ENCODE measurements around the gene CDC42BPB.

Gene CDC42BPB

GRCh38 chr14:103081951-103082350 lies 24.6 kb upstream of the CDC42BPB start:
- ChIA-PET CTCF (no interaction called here), POLR2A (no interaction called here)
- H3K9me3 ChIP-seq (ENCODE audit: control insufficient read depth, insufficient read depth, low read depth, low read length): no peaks in the 10 kb centered on the region
- no peaks in the 10 kb centered on the region for H3K4me1 ChIP-seq (ENCODE audit: control insufficient read depth, insufficient read depth, low read length)
- no peak overlapping the region for H3K4me3 ChIP-seq (ENCODE audit: low read depth, low read length)
- H3K36me3 ChIP-seq (ENCODE audit: control insufficient read depth in 2 of 2, insufficient read depth in 1 of 2, low read length in 2 of 2): no peaks in the 10 kb centered on the region
- TF ChIP-seq HIC1 (tag by site-specific recombination; IDR thresholded peaks at IDR 0.05): no peak
- TF ChIP-seq ZNF623 (tag by site-specific recombination; IDR thresholded peaks at IDR 0.05): no peak
- TF ChIP-seq ZNF701 (tag by site-specific recombination; IDR thresholded peaks at IDR 0.05): 0 out of 2 replicates have a peak, but pooled peaks have one; percentile 12
- no peak for TF ChIP-seq ZNF174 (tag by site-specific recombination; IDR thresholded peaks at IDR 0.05)
- peak; percentile 71 for TF ChIP-seq ZBTB17 (tag by site-specific recombination; IDR thresholded peaks at IDR 0.05)
- TF ChIP-seq ZNF10 (tag by site-specific recombination; IDR thresholded peaks at IDR 0.05): no peak
- TF ChIP-seq ZNF560 (tag by site-specific recombination; IDR thresholded peaks at IDR 0.05; ENCODE audit: borderline replicate concordance): 0 out of 2 replicates have a peak, but pooled peaks have one; percentile 14
- TF ChIP-seq GLI2 (tag by site-specific recombination; IDR thresholded peaks at IDR 0.05; ENCODE audit: borderline replicate concordance, low read depth): no peak
- TF ChIP-seq ZNF621 (tag by site-specific recombination; IDR thresholded peaks at IDR 0.05): peak; percentile 13; the same call in 1 of the 2 replicates
- TF ChIP-seq ZBTB48 (tag by site-specific recombination; IDR thresholded peaks at IDR 0.05): no peak
- peak; percentile 74 for TF ChIP-seq ZNF366 (tag by site-specific recombination; conservative IDR thresholded peaks at IDR 0.05)
- no peak overlapping the region for H3K27ac ChIP-seq (ENCODE audit: extremely low read depth, low read depth, low read length)

- H3K4me1 ChIP-seq (ENCODE audit: control insufficient read depth, insufficient read depth, low read length): 0 out of 2 replicates have a peak, but pooled peaks cover 3% of the 10 kb centered on the region
- no peak for TF ChIP-seq ZNF426 (tag by site-specific recombination; IDR thresholded peaks at IDR 0.05)
- TF ChIP-seq REPIN1 (tag by site-specific recombination; IDR thresholded peaks at IDR 0.05; ENCODE audit: low read depth): no peak
- no peak for TF ChIP-seq ZNF48 (tag by site-specific recombination; IDR thresholded peaks at IDR 0.05)
- TF ChIP-seq ZNF561 (tag by site-specific recombination; IDR thresholded peaks at IDR 0.05; ENCODE audit: borderline replicate concordance): no peak
- no peak for TF ChIP-seq ZNF707 (tag by site-specific recombination; IDR thresholded peaks at IDR 0.05)
- no peak for TF ChIP-seq BCL11B (tag by site-specific recombination; IDR thresholded peaks at IDR 0.05; ENCODE audit: low read depth)
- TF ChIP-seq ZNF423 (tag by site-specific recombination; IDR thresholded peaks at IDR 0.05): no peak
- no peak for TF ChIP-seq ZNF2 (tag by site-specific recombination; IDR thresholded peaks at IDR 0.05)
- TF ChIP-seq ZNF585B (tag by site-specific recombination; IDR thresholded peaks at IDR 0.05): no peak
- TF ChIP-seq YY1 (tag by site-specific recombination; IDR thresholded peaks at IDR 0.05): no peak
- TF ChIP-seq TCF7L2 (IDR thresholded peaks at IDR 0.05; ENCODE audit: borderline replicate concordance, low read depth, low read length): no peak
- no peak for TF ChIP-seq ZNF660 (tag by site-specific recombination; IDR thresholded peaks at IDR 0.05)
- TF ChIP-seq YY2 (tag by site-specific recombination; IDR thresholded peaks at IDR 0.05): no peak
- TF ChIP-seq ZBTB44 (tag by site-specific recombination; IDR thresholded peaks at IDR 0.05): no peak
- no peak for TF ChIP-seq ZSCAN18 (tag by site-specific recombination; IDR thresholded peaks at IDR 0.05)
- TF ChIP-seq ZNF514 (tag by site-specific recombination; IDR thresholded peaks at IDR 0.05): no peak
- no peak for TF ChIP-seq ZNF433 (tag by site-specific recombination; IDR thresholded peaks at IDR 0.05; ENCODE audit: low read depth)
- no peak for TF ChIP-seq SCRT1 (tag by site-specific recombination; IDR thresholded peaks at IDR 0.05; ENCODE audit: borderline replicate concordance)
- H3K36me3 ChIP-seq (ENCODE audit: control insufficient read depth in 2 of 2, insufficient read depth in 1 of 2, low read length in 2 of 2): no peaks in the 10 kb centered on the region
- POLR2A ChIA-PET: interaction anchor here (0.7 kb wide), 1 partner anchor 8 kb away, joined by 6 read pairs; no protein-coding TSS in a partner anchor
- CTCF ChIA-PET: interaction anchor here (0.6 to 2.0 kb wide), 9 partner anchors 12 to 219 kb away, joined by 3 to 9 read pairs (median 6); no protein-coding TSS in a partner anchor
- H3K27ac ChIP-seq (ENCODE audit: extremely low read depth, low read depth, low read length): no peak overlapping the region
- no peak overlapping the region for H3K4me3 ChIP-seq (ENCODE audit: low read depth, low read length)
- no peaks in the 10 kb centered on the region for H3K9me3 ChIP-seq (ENCODE audit: control insufficient read depth, insufficient read depth, low read depth, low read length)
These were observed 21.7 kb upstream of the CDC42BPB start for GRCh38 chr14:103078860-103079587.
